ENCODE results near the gene GOSR2. TPM values are rescaled to one million over a fixed set of nuclear protein-coding genes. Genes with fewer than 3 reads are reported as not detected.

The GOSR2 gene
- total RNA-seq, 1 donor from 2014 or later = 55.2 TPM

DNA sequence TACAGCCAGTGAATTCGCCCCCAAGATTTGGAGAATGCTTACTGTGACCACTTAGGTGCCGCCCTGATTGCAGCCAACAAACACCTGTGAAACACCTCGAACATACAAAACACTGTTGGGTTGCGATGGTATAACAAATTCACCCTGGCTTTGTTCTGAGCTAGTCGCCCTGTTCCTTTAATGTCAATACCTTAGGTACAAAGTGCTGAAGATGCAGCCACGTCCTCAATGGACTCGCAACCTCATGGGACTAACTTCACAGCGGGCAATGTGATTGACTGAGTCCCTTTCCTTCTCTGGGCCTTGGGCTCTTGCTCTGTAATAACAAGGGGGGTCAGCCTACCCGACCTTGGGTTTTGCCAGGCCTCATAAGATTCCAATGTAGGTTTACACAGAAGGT, 28.9 kb upstream of the GOSR2 start:
- ATAC-seq = no peak
- H3K9me3 ChIP-seq = no peaks in the 10 kb centered on the region
- peaks cover 24% of the 10 kb centered on the region for H3K27me3 ChIP-seq (ENCODE audit: low read depth)
- DNase-seq = no peak
- no peaks in the 10 kb centered on the region for H3K4me1 ChIP-seq
- H3K36me3 ChIP-seq = no peaks in the 10 kb centered on the region
- H3K27ac ChIP-seq = no peak overlapping the region
- TF ChIP-seq, protein P1, sequence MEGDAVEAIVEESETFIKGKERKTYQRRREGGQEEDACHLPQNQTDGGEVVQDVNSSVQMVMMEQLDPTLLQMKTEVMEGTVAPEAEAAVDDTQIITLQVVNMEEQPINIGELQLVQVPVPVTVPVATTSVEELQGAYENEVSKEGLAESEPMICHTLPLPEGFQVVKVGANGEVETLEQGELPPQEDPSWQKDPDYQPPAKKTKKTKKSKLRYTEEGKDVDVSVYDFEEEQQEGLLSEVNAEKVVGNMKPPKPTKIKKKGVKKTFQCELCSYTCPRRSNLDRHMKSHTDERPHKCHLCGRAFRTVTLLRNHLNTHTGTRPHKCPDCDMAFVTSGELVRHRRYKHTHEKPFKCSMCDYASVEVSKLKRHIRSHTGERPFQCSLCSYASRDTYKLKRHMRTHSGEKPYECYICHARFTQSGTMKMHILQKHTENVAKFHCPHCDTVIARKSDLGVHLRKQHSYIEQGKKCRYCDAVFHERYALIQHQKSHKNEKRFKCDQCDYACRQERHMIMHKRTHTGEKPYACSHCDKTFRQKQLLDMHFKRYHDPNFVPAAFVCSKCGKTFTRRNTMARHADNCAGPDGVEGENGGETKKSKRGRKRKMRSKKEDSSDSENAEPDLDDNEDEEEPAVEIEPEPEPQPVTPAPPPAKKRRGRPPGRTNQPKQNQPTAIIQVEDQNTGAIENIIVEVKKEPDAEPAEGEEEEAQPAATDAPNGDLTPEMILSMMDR (IDR thresholded peaks at IDR 0.05) = no peak
- H3K4me3 ChIP-seq = no peak overlapping the region
- intact Hi-C loops (cut with DNase I) = no loop called here

DNA sequence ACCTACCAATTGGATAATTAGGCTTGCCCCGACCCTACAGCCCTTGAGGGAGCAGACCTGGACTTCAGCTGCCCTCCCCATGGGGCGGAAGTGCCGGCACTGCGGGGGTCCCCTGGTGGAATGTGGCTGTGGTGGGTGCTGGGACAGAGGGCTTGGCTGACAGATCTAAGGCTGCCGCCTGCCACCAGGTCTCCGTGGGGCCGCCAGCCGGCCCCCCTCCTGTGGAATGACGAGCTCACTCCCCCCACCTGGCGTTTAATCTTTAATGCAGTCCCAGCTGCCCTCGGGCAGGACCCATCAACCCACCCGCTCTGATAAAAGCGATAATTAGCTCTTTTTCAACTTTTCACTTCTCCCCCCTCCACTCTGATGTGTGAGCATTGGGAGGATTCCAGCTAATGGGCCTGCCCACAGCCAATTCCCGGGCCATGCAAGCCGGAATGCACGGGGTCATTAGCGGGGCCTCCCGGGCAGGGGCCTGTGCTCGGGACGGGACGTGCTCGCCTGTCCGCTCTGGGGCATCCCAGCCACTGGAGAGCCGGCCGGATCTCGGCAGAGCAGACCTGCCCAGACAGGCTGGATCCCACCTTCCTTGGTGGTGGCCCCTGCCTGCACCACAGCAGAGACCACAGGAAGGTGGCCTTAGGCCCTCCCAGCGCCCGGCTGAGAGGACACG, 28.3 kb upstream of the GOSR2 start:
- intact Hi-C loops (cut with DNase I) = no loop called here
- Histone ChIP-seq H3K27me3 (ENCODE audit: low read depth) (peaks cover 24% of the 10 kb centered on the region), H3K4me3 (no peak overlapping the region), H3K36me3 (no peaks in the 10 kb centered on the region), H3K4me1 (no peaks in the 10 kb centered on the region), H3K27ac (no peak overlapping the region), H3K9me3 (no peaks in the 10 kb centered on the region)
- TF ChIP-seq, protein P1 (IDR thresholded peaks at IDR 0.05) = no peak
- ATAC-seq (peak in 1 of 2 donors; percentile 26), DNase-seq (no peak)

DNA sequence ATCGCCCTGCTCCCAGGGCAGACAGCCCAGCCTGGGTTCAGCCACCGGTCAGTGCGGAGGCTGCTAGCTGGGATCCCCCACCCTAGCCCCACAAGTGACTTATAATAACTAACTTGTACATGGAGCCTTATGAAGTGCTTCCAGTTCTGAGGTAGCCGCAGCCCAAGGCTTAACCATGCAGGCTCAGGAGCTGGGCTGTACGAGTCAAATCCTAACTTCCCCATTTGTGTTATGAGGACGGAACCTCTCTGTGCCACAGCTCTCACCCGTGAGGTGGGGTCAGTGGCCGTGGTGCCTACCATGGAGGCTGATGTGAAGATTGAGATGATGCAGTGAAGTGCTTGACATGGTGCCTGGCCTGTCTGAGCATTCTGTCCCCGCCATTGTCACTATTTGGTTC, 27.8 kb upstream of the GOSR2 start:
- H3K27ac ChIP-seq = no peak overlapping the region
- no peaks in the 10 kb centered on the region for H3K9me3 ChIP-seq
- no peaks in the 10 kb centered on the region for H3K36me3 ChIP-seq
- H3K27me3 ChIP-seq (ENCODE audit: low read depth) = peaks cover 24% of the 10 kb centered on the region
- TF ChIP-seq, protein P1 (IDR thresholded peaks at IDR 0.05) = no peak
- DNase-seq = no peak
- H3K4me1 ChIP-seq = no peaks in the 10 kb centered on the region
- peak in 1 of 2 donors; percentile 23 for ATAC-seq
- intact Hi-C loops (cut with DNase I) = no loop called here
- H3K4me3 ChIP-seq = no peak overlapping the region

DNA sequence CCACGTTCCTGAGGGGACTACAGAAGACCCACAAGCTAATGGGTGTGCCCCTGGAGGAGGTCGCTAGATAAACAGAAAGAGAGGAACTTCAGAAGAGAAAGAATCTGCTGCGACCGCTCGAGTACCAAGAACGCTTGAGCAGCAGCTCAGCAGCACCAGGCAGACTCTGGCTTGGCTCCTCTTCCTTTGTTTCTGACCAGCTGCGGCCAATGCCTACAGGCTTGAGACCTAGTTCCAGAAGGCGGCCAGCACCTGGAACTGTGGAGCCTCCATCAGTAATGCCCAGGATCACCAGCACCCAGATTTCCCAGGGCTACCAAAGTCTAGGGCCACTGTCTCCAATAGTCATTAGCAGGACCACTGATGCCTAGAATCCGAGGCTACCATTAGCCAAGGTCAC, 26.0 kb upstream of the GOSR2 start:
- no peak overlapping the region for H3K4me3 ChIP-seq
- DNase-seq (no peak), ATAC-seq (no peak)

DNA sequence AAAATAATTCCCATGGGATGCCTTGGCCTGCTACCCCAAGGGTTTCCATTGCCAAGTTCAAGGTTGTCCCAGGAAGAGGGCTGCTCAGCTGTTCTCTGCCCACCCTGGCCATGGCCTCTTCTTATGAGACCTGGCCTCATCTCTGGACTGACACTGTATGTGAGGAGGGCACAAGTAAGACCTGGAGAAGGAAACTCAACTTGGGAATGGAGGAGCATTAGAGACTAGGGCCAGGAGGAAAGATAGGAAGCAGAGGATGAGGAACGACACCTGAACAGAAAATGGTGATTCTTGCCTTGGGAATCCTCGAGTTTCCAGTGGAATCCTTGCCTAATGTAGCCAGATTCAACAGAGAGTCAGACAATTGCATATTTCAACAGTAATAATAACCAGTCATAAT, 24.6 kb upstream of the GOSR2 start:
- intact Hi-C loops (cut with DNase I) = no loop called here
- peaks cover 12% of the 10 kb centered on the region for H3K27me3 ChIP-seq (ENCODE audit: low read depth)
- ATAC-seq = no peak

More for the DNA sequence above, 26.0 kb upstream of the GOSR2 start:
- TF ChIP-seq, protein P1 (IDR thresholded peaks at IDR 0.05) = no peak
- no peaks in the 10 kb centered on the region for H3K9me3 ChIP-seq
- intact Hi-C loops (cut with DNase I) = no loop called here
- H3K4me1 ChIP-seq = no peaks in the 10 kb centered on the region
- no peaks in the 10 kb centered on the region for H3K36me3 ChIP-seq
- H3K27me3 ChIP-seq (ENCODE audit: low read depth) = peaks cover 20% of the 10 kb centered on the region
- H3K27ac ChIP-seq = no peak overlapping the region

More for the DNA sequence above, 24.6 kb upstream of the GOSR2 start:
- no peaks in the 10 kb centered on the region for H3K36me3 ChIP-seq
- no peak for DNase-seq
- H3K9me3 ChIP-seq = no peaks in the 10 kb centered on the region
- no peak overlapping the region for H3K4me3 ChIP-seq
- no peaks in the 10 kb centered on the region for H3K4me1 ChIP-seq
- no peak overlapping the region for H3K27ac ChIP-seq
- TF ChIP-seq, protein P1 (IDR thresholded peaks at IDR 0.05) = no peak

All from lower lobe of right lung (tissue), 2 donors.